Prostate gland (tissue), 2 donors: ENCODE data around the gene BCL2L1. TPM values are rescaled to one million over a fixed set of nuclear protein-coding genes. Genes with fewer than 3 reads are reported as not detected.
A peak's percentile ranks its signal among the peaks of the same experiment; 100 is the strongest.

Experiments
- DNase-seq: peaks from one replicate; pipeline ENCODE4 v3.0.0-alpha.2; 2019; ENCODE audit warnings: low spot score
- H3K27ac ChIP-seq, 2 donors: fragments of 200-600 bp; sonication (generic); 2 replicates each; pipeline ENCODE4 v1.5.1; 2017 to 2019
- H3K27me3 ChIP-seq: fragments of 200-600 bp; sonication (generic); replicated peaks from 2 replicates; pipeline ENCODE4 v1.5.1; 2019; ENCODE audit not compliant: insufficient read depth
- H3K36me3 ChIP-seq, 2 donors: fragments of 200-600 bp; sonication (generic); 1 replicate in 1 of 2; 2 replicates in 1 of 2; pipeline versions ENCODE4 v1.5.1 to v1.8.1; 2017 to 2019
- H3K4me1 ChIP-seq: fragments of 200-600 bp; sonication (generic); replicated peaks from 2 replicates; pipeline ENCODE4 v1.5.1; 2019
- H3K4me3 ChIP-seq, 2 donors: fragments of 200-600 bp; sonication (generic); 2 replicates each; pipeline ENCODE4 v1.5.1; 2017 to 2019
- H3K9me3 ChIP-seq: fragments of 200-600 bp; sonication (generic); 2 replicates; pipeline ENCODE4 v1.5.1; 2017
- CTCF ChIP-seq, 4 experiments: fragments of 200-600 bp in 2 of 4; fragments of 450-650 bp in 2 of 4; sonication (generic) in 2 of 4; IDR thresholded peaks; 1 replicate in 3 of 4; 2 replicates in 1 of 4; pipeline ENCODE4 v1.5.1; 2016 to 2019; ENCODE audit warnings: antibody characterized with exemption in 4 of 4, mild to moderate bottlenecking in 2 of 4, moderate library complexity in 2 of 4
- POLR2A ChIP-seq: fragments of 450-650 bp; IDR thresholded peaks from one replicate; pipeline ENCODE4 v1.6.1; 2016; ENCODE audit warnings: antibody characterized with exemption, mild to moderate bottlenecking
- POLR2AphosphoS5 ChIP-seq: sonication (generic); formaldehyde crosslinking; IDR thresholded peaks from one replicate; pipeline ENCODE4 v1.6.1; 2017; ENCODE audit warnings: antibody characterized with exemption
- WGBS: methylation state at CpG from one replicate; pipeline ENCODE4 v1.1.5; 2018; 5-methylcytosine and 5-hydroxymethylcytosine counted together
- intact Hi-C: fragments of 100-400 bp; cut with DNase I; formaldehyde crosslinking; loops from one replicate; pipeline ENCODE4 v1.14.2; 2022
- total RNA-seq, 2 donors: library from RNA; depleted of rRNA; stranded (reverse); fragments of >200 nt; gene quantifications; one replicate each; pipeline ENCODE4 v1.1.0, GENCODE V29; 2016

BCL2L1 gene
- total RNA-seq, 2 donors from 2014 or later: 127 to 155 TPM

DNA sequence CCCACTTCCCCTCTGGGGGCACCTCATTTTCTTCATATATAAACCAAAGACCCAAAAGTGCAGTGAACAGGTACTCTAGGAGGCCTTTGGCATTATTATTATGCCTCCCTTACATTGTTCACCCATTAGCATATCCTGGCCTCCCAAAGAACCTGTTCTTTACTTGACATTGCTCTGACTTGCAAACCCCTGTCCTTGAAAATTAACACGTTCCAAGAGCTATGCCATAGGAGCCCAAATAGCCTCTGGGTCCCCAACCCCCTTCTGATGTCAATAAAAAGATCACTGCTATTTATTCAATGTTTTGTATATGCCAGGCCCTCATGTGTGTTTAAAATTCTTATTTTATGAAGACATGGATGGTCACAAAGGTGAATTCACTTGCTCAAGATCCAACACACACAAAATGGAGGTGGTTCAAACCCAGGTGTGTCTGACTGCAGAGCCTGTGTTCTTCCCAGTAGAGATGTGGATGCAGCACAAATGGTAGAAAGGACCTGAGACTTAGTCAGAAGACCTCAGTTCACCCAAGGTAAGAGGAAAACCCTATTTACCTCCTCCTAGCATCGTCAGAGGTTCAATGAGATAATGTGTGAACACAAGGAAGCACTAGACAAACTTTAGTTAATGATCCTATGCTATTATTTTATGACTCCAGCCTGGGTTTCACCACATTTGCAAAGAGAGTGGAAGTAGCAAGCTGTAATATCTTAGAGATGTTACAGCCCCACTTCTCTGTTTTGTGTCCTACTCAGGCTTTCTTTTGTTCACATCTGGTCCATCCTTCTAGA is 36.6 kb downstream of the BCL2L1 start:
- no peaks in the 10 kb centered on the region for H3K36me3 ChIP-seq
- TF ChIP-seq POLR2AphosphoS5 (no peak), CTCF (IDR thresholded peaks at IDR 0.05) (no peak), POLR2A (no peak)
- 69% methylated on average over 2 of the region's 2 CpGs for WGBS
- H3K27me3 ChIP-seq: no peaks in the 10 kb centered on the region
- DNase-seq: no peak
- peaks cover under 1% of the 10 kb centered on the region for H3K4me1 ChIP-seq
- H3K27ac ChIP-seq: peak overlapping the region in 1 of 2 donors; percentile 10
- no peak overlapping the region for H3K4me3 ChIP-seq
- intact Hi-C loops: no loop called here
- H3K9me3 ChIP-seq: no peaks in the 10 kb centered on the region

- DNase-seq: no peak
- Histone ChIP-seq H3K27ac (peak overlapping the region; percentile 7 to 33), H3K36me3 (no peaks in the 10 kb centered on the region), H3K4me1 (peaks cover 14% of the 10 kb centered on the region), H3K9me3 (no peaks in the 10 kb centered on the region), H3K4me3 (no peak overlapping the region), H3K27me3 (no peaks in the 10 kb centered on the region)
- 73% methylated on average over 11 of the region's 11 CpGs for WGBS
- intact Hi-C loops: no loop called here
- TF ChIP-seq POLR2A (no peak), POLR2AphosphoS5 (no peak), CTCF (IDR thresholded peaks at IDR 0.05) (no peak)
Observed at GRCh38 chr20:31684153-31685015, 38.3 kb downstream of the BCL2L1 start.

- H3K27ac ChIP-seq: peak overlapping the region in 1 of 2 donors; percentile 78
- intact Hi-C loops: no loop called here
- 87% methylated on average over 2 of the region's 2 CpGs for WGBS
Observed at GRCh38 chr20:31682927-31683326, 39.7 kb downstream of the BCL2L1 start.

DNA sequence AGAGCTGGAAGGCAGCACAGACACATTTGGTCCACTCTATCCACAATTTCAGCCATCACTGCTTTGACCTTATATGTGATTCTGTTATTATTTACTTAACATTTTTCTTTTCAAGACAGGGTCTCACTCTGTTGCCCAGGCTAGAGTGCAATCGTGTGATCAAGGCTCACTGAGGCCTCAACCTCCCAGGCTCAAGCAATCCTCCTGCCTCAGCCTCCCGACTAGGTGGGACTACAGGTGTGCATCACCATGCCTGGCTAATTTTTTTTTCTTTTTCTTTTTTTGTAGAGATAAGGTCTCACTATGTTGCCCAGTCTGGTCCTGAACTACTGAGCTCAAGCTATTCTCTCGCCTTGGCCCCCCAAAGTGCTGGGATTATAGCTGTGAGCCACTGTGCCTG is 40.3 kb downstream of the BCL2L1 start:
- Histone ChIP-seq H3K27me3 (no peaks in the 10 kb centered on the region), H3K36me3 (no peaks in the 10 kb centered on the region), H3K9me3 (no peaks in the 10 kb centered on the region), H3K27ac (peak overlapping the region in 1 of 2 donors; percentile 78), H3K4me1 (peaks cover 21% of the 10 kb centered on the region), H3K4me3 (no peak overlapping the region)
- WGBS: 95% methylated on average over 3 of the region's 3 CpGs
- no peak for DNase-seq
- no peak for TF ChIP-seq CTCF (IDR thresholded peaks at IDR 0.05)
- TF ChIP-seq POLR2A: no peak
- TF ChIP-seq POLR2AphosphoS5: no peak
- intact Hi-C loops: no loop called here

More at GRCh38 chr20:31682927-31683326, 39.7 kb downstream of the BCL2L1 start:
- no peak overlapping the region for H3K4me3 ChIP-seq
- H3K4me1 ChIP-seq: peaks cover 21% of the 10 kb centered on the region
- H3K27me3 ChIP-seq: no peaks in the 10 kb centered on the region
- no peaks in the 10 kb centered on the region for H3K9me3 ChIP-seq
- no peaks in the 10 kb centered on the region for H3K36me3 ChIP-seq
- no peak for DNase-seq
- no peak for TF ChIP-seq CTCF (IDR thresholded peaks at IDR 0.05)
